Measurements from ENCODE around the gene CACNA2D2. TPM values are rescaled to one million over a fixed set of nuclear protein-coding genes. Genes with fewer than 3 reads are reported as not detected.

Gene CACNA2D2
- total and polyA plus RNA-seq, 2 of the 13 experiments (the other 11 are each of a cell fraction or from before 2014, with no cell fraction given) = not detected

- no peak for TF ChIP-seq AKNA (CRISPR knock-in tag; IDR thresholded peaks at IDR 0.05; ENCODE audit: borderline replicate concordance)
- 0 out of 2 replicates have a peak, but pooled peaks have one; percentile 27 for TF ChIP-seq RBFOX2 (IDR thresholded peaks at IDR 0.05; ENCODE audit: low read depth, low read length)
- no peak for TF ChIP-seq SMC3 (IDR thresholded peaks at IDR 0.05; ENCODE audit: low read length)
- TF ChIP-seq ZNF713 (CRISPR knock-in tag; IDR thresholded peaks at IDR 0.05) = no peak
- no peak for TF ChIP-seq ZBTB2 (CRISPR knock-in tag; IDR thresholded peaks at IDR 0.05; ENCODE audit: low read depth)
- TF ChIP-seq ZNF224 (CRISPR knock-in tag; IDR thresholded peaks at IDR 0.05) = no peak
- TF ChIP-seq ZNF552 (CRISPR knock-in tag; IDR thresholded peaks at IDR 0.05; ENCODE audit: borderline replicate concordance) = no peak
- no peak for TF ChIP-seq BCLAF1 (IDR thresholded peaks at IDR 0.05)
- TF ChIP-seq ZBTB34 (CRISPR knock-in tag; IDR thresholded peaks at IDR 0.05) = no peak
- no peak for TF ChIP-seq MAZ (IDR thresholded peaks at IDR 0.05; ENCODE audit: borderline replicate concordance, low read depth, low read length)
- TF ChIP-seq MAZ (CRISPR knock-in tag; IDR thresholded peaks at IDR 0.05; ENCODE audit: low read depth) = no peak
- TF ChIP-seq PHF20 (CRISPR knock-in tag; IDR thresholded peaks at IDR 0.05) = no peak
- TF ChIP-seq HMG20A (CRISPR knock-in tag; IDR thresholded peaks at IDR 0.05; ENCODE audit: borderline replicate concordance) = no peak
- peak; percentile 15 for TF ChIP-seq RBM22 (optimal IDR thresholded peaks at IDR 0.05; ENCODE audit: low read length)
- TF ChIP-seq SOX13 (IDR thresholded peaks at IDR 0.05) = no peak
- TF ChIP-seq SOX13 (CRISPR knock-in tag; conservative IDR thresholded peaks at IDR 0.05 in 1 of 2, IDR thresholded peaks at IDR 0.05 in 1 of 2) = no peak
- no peak for TF ChIP-seq SRY (CRISPR knock-in tag; IDR thresholded peaks at IDR 0.05)
- no peak for TF ChIP-seq CERS6 (CRISPR knock-in tag; IDR thresholded peaks at IDR 0.05)
Observed at GRCh38 chr3:50319894-50320625, 183.4 kb downstream of the CACNA2D2 start (continued).

All from HepG2 (cell line).